Measurements from ENCODE around the gene ATP5F1C. TPM values are rescaled to one million over a fixed set of nuclear protein-coding genes. Genes with fewer than 3 reads are reported as not detected.
"Not testable (repeated sequence)": the region's sequence is repeated elsewhere in the genome, so short reads cannot be mapped to it uniquely, and the experiment has no call there.

Gene ATP5F1C
- total RNA-seq, 1 experiment from 2014 or later, result 292 TPM

GRCh38 chr10:7773845-7774801 lies 13.9 kb upstream of the ATP5F1C start:
- H3K4me1 ChIP-seq (ENCODE audit: control insufficient read depth in 1 of 2, insufficient read depth in 2 of 2, low read length in 2 of 2), result no peaks in the 10 kb centered on the region
- ChIA-PET RAD21 (ENCODE audit: low non-redundant PET in 1 of 2, low total read pairs in 2 of 2, uncharacterized antibody in 2 of 2, unreplicated experiment in 2 of 2) (no interaction called here), CTCF (interaction anchor here (1.1 kb wide), 1 partner anchor 18 kb away, joined by 4 read pairs; no protein-coding TSS in a partner anchor), POLR2A (no interaction called here)
- DNase-seq (ENCODE audit: low read depth, low spot score), result no peak
- H4K20me1 ChIP-seq (ENCODE audit: insufficient read depth), result no peaks in the 10 kb centered on the region
- intact Hi-C loops (cut with micrococcal nuclease), result no loop called here
- H3K4me2 ChIP-seq (ENCODE audit: low read length), result no peak overlapping the region
- no peak overlapping the region for H3K4me3 ChIP-seq (replicated peaks in 1 of 2; ENCODE audit: low read depth in 1 of 2, low read length in 2 of 2)
- no peaks in the 10 kb centered on the region for H3K9me2 ChIP-seq (ENCODE audit: insufficient read depth)
- H3K9ac ChIP-seq (ENCODE audit: low read length), result no peak overlapping the region
- no TSS peak for BruUV-seq (replicated peaks)
- no peak overlapping the region for H3K27ac ChIP-seq (ENCODE audit: low read depth, low read length)
- no peaks in the 10 kb centered on the region for H3K27me3 ChIP-seq (ENCODE audit: insufficient read depth, low read length)
- H2AFZ ChIP-seq (ENCODE audit: low read depth, low read length, poor library complexity, severe bottlenecking), result no peak overlapping the region
- peaks cover 5 to 24% of the 10 kb centered on the region in 2 experiments; a peak in 2 of 4 replicates for H3K36me3 ChIP-seq (ENCODE audit: control insufficient read depth in 1 of 2, insufficient read depth in 2 of 2, low read length in 2 of 2)
- no peak for ATAC-seq
- H3K79me2 ChIP-seq (ENCODE audit: insufficient read depth, low read length), result no peaks in the 10 kb centered on the region
- no peaks in the 10 kb centered on the region for H3K9me3 ChIP-seq (ENCODE audit: control insufficient read depth in 1 of 2, insufficient read depth in 1 of 2, low read depth in 1 of 2, low read length in 2 of 2)
- TF ChIP-seq EZH2 (IDR thresholded peaks at IDR 0.05), result no peak

- TF ChIP-seq ZBTB33 (IDR thresholded peaks at IDR 0.05; ENCODE audit: extremely low read depth, insufficient replicate concordance, low read length) (no peak), EZH2 (IDR thresholded peaks at IDR 0.05) (no peak), CEBPB (IDR thresholded peaks at IDR 0.05; ENCODE audit: low read depth) (no peak), SRF (IDR thresholded peaks at IDR 0.05; ENCODE audit: low read depth) (no peak), POLR2A (IDR thresholded peaks at IDR 0.05; ENCODE audit: borderline replicate concordance, extremely low read depth, insufficient read depth, insufficient read length) (no peak)
- no peak for ATAC-seq
- Histone ChIP-seq H3K4me1 (ENCODE audit: control insufficient read depth in 1 of 2, insufficient read depth in 2 of 2, low read length in 2 of 2) (no peaks in the 10 kb centered on the region), H3K4me3 (replicated peaks in 1 of 2; ENCODE audit: low read depth in 1 of 2, low read length in 2 of 2) (no peak overlapping the region), H4K20me1 (ENCODE audit: insufficient read depth) (0 out of 2 replicates have a peak, but pooled peaks cover 3% of the 10 kb centered on the region), H3K27me3 (ENCODE audit: insufficient read depth, low read length) (no peaks in the 10 kb centered on the region), H3K27ac (ENCODE audit: low read depth, low read length) (no peak overlapping the region), H3K9ac (ENCODE audit: low read length) (no peak overlapping the region), H3K9me2 (ENCODE audit: insufficient read depth) (no peaks in the 10 kb centered on the region), H2AFZ (ENCODE audit: low read depth, low read length, poor library complexity, severe bottlenecking) (no peak overlapping the region), H3K9me3 (ENCODE audit: control insufficient read depth in 1 of 2, insufficient read depth in 1 of 2, low read depth in 1 of 2, low read length in 2 of 2) (no peaks in the 10 kb centered on the region), H3K79me2 (ENCODE audit: insufficient read depth, low read length) (peaks cover 10% of the 10 kb centered on the region), H3K36me3 (ENCODE audit: control insufficient read depth in 1 of 2, insufficient read depth in 2 of 2, low read length in 2 of 2) (peaks cover 10 to 22% of the 10 kb centered on the region in 2 experiments; a peak in 3 of 4 replicates), H3K4me2 (ENCODE audit: low read length) (no peak overlapping the region)
- DNase-seq (ENCODE audit: low read depth, low spot score), result no peak
- no TSS peak for BruUV-seq (replicated peaks)
- intact Hi-C loops (cut with micrococcal nuclease), result no loop called here
- ChIA-PET POLR2A (interaction anchor here (1.6 kb wide), 1 partner anchor 11 kb away, joined by 3 read pairs; the partner anchor contains the start of genes ATP5F1C and KIN), RAD21 (ENCODE audit: low non-redundant PET in 1 of 2, low total read pairs in 2 of 2, uncharacterized antibody in 2 of 2, unreplicated experiment in 2 of 2) (no interaction called here), CTCF (no interaction called here)
Measured at GRCh38 chr10:7776777-7777176, 11.2 kb upstream of the ATP5F1C start.

GRCh38 chr10:7782194-7782593 lies 5.8 kb upstream of the ATP5F1C start:
- RAD21 ChIA-PET (ENCODE audit: low non-redundant PET in 1 of 2, low total read pairs in 2 of 2, uncharacterized antibody in 2 of 2, unreplicated experiment in 2 of 2); BruUV-seq (replicated peaks); CTCF ChIA-PET; DNase-seq (ENCODE audit: low read depth, low spot score); H3K9me3 ChIP-seq (ENCODE audit: control insufficient read depth in 1 of 2, insufficient read depth in 1 of 2, low read depth in 1 of 2, low read length in 2 of 2); H3K9me2 ChIP-seq (ENCODE audit: insufficient read depth); H3K27me3 ChIP-seq (ENCODE audit: insufficient read depth, low read length); H2AFZ ChIP-seq (ENCODE audit: low read depth, low read length, poor library complexity, severe bottlenecking); intact Hi-C loops (cut with micrococcal nuclease); POLR2A ChIA-PET; H3K4me1 ChIP-seq (ENCODE audit: control insufficient read depth in 1 of 2, insufficient read depth in 2 of 2, low read length in 2 of 2); H4K20me1 ChIP-seq (ENCODE audit: insufficient read depth); H3K27ac ChIP-seq (ENCODE audit: low read depth, low read length); H3K9ac ChIP-seq (ENCODE audit: low read length); ATAC-seq; H3K36me3 ChIP-seq (ENCODE audit: control insufficient read depth in 1 of 2, insufficient read depth in 2 of 2, low read length in 2 of 2); H3K4me3 ChIP-seq (replicated peaks in 1 of 2; ENCODE audit: low read depth in 1 of 2, low read length in 2 of 2); H3K4me2 ChIP-seq (ENCODE audit: low read length): not testable (repeated sequence)
- H3K79me2 ChIP-seq (ENCODE audit: insufficient read depth, low read length), result peaks cover 63% of the 10 kb centered on the region
